Small intestine (tissue), 7 donors: Measurements from ENCODE around the gene GTPBP4. TPM values are rescaled to one million over a fixed set of nuclear protein-coding genes. Genes with fewer than 3 reads are reported as not detected.

Experiments
- DNase-seq, 2 donors: peaks; one replicate each; pipeline versions ENCODE4 v3.0.0 to v3.0.0-alpha.2; 2013
- FAIRE-seq: peaks from 2 replicates; lab custom pipeline; 2012; peaks lifted over from hg19 to GRCh38; lab: Jason Lieb, UNC
- H3K27ac ChIP-seq, 3 donors: one replicate each; pipeline ENCODE4 v1.5.1; 2013; ENCODE audit warnings: low read length in 2 of 3, mild to moderate bottlenecking in 2 of 3, control low read depth in 1 of 3, inconsistent platforms in 1 of 3, low read depth in 1 of 3, moderate library complexity in 1 of 3
- H3K27me3 ChIP-seq, 3 donors: one replicate each; pipeline ENCODE4 v1.6.1; 2013; ENCODE audit warnings: low read length in 3 of 3, inconsistent platforms in 1 of 3; ENCODE audit not compliant: control insufficient read depth in 3 of 3, insufficient read depth in 3 of 3
- H3K36me3 ChIP-seq, 3 donors: one replicate each; pipeline ENCODE4 v1.6.1; 2013; ENCODE audit warnings: low read length in 3 of 3, inconsistent platforms in 1 of 3, low read depth in 1 of 3, mild to moderate bottlenecking in 1 of 3, moderate library complexity in 1 of 3; ENCODE audit not compliant: control insufficient read depth in 3 of 3, insufficient read depth in 2 of 3
- H3K4me1 ChIP-seq, 3 donors: one replicate each; pipeline ENCODE4 v1.6.1; 2013; ENCODE audit warnings: low read length in 2 of 3, inconsistent platforms in 1 of 3, low read depth in 1 of 3, mild to moderate bottlenecking in 1 of 3, moderate library complexity in 1 of 3; ENCODE audit not compliant: control insufficient read depth in 3 of 3, insufficient read depth in 2 of 3
- H3K4me3 ChIP-seq, 3 donors: one replicate each; pipeline ENCODE4 v1.5.1; 2013; ENCODE audit warnings: low read length in 3 of 3, control low read depth in 1 of 3, inconsistent platforms in 1 of 3, low read depth in 1 of 3, mild to moderate bottlenecking in 1 of 3, moderate library complexity in 1 of 3
- H3K9me3 ChIP-seq, 2 donors: one replicate each; pipeline ENCODE4 v1.6.1; 2013; ENCODE audit warnings: low read depth in 1 of 2, low read length in 1 of 2; ENCODE audit not compliant: control insufficient read depth in 2 of 2, insufficient read depth in 1 of 2
- WGBS, 3 donors: extraction: QIAGEN DNeasy Blood & Tissue Kit; methylation state at CpG; one replicate each; pipeline ENCODE4 v1.1.7; 2013; 5-methylcytosine and 5-hydroxymethylcytosine counted together
- polyA plus RNA-seq, 4 donors: library from polyadenylated mRNA; stranded (reverse) in 3 of 4; unstranded in 1 of 4; fragments of 200-250 nt in 3 of 4; fragments of 120-200 nt in 1 of 4; gene quantifications; one replicate each; pipeline versions ENCODE4 v1.2.1 to v1.2.3, GENCODE V29; 2013
- donor health status: healthy with polysubstance abuse.
- donor health status: control.
- donor health status: control.
- donor health status: Bipolar disorder and iron deficiency.
- donor health status: healthy.

Gene GTPBP4
- polyA plus RNA-seq, 4 donors, result 16.8 to 33.8 (median 30.0) TPM

- 93 to 97% (median 94%) methylated on average over 11 of the region's 11 CpGs for WGBS, 3 donors
- Histone ChIP-seq H3K27me3 (no peaks in the 10 kb centered on the region), H3K36me3 (peaks cover 22 to 59% (median 24%) of the 10 kb centered on the region in 3 donors), H3K9me3 (no peaks in the 10 kb centered on the region), H3K4me1 (no peaks in the 10 kb centered on the region), H3K4me3 (no peak overlapping the region), H3K27ac (no peak overlapping the region)
- DNase-seq, result no peak
- FAIRE-seq, result no peak
Observed at GRCh38 chr10:1015688-1016087, 27.5 kb downstream of the GTPBP4 start.

DNA sequence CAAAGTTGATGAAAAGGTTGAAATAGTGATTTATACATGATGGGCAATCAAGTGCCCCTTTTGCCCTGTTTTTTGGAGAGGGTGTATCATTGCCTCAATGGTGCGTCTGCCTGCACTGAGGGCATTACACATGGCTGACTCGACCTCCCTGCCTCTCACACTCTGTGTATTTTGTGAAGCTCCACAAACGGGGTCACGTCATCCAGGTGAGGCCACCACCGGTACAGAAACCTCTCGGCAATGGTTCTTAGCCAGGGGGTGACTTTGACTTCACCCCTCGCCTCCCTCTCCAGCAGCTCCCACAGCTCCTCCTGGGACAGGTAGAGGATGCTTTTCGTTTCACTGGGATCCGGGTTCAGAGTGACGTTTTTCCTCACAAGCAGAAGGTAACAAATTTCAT, 31.1 kb downstream of the GTPBP4 start:
- Histone ChIP-seq H3K36me3 (peaks cover 9 to 32% (median 14%) of the 10 kb centered on the region in 3 donors), H3K4me1 (no peaks in the 10 kb centered on the region), H3K4me3 (no peak overlapping the region), H3K27ac (no peak overlapping the region), H3K9me3 (no peaks in the 10 kb centered on the region), H3K27me3 (no peaks in the 10 kb centered on the region)
- FAIRE-seq, result no peak
- 90 to 95% (median 93%) methylated on average over 10 of the region's 10 CpGs for WGBS, 3 donors
- DNase-seq, result no peak

- DNase-seq (no peak), FAIRE-seq (no peak)
- Histone ChIP-seq H3K4me1 (no peaks in the 10 kb centered on the region), H3K27me3 (no peaks in the 10 kb centered on the region), H3K36me3 (peaks cover 9 to 24% (median 11%) of the 10 kb centered on the region in 3 donors), H3K4me3 (no peak overlapping the region), H3K27ac (no peak overlapping the region), H3K9me3 (no peaks in the 10 kb centered on the region)
- 85 to 92% (median 90%) methylated on average over 10 of the region's 10 CpGs for WGBS, 3 donors
Observed at GRCh38 chr10:1020460-1020859, 32.2 kb downstream of the GTPBP4 start.

GRCh38 chr10:1020958-1021357, 32.7 kb downstream of the GTPBP4 start:
- no peak for DNase-seq
- H3K9me3 ChIP-seq, result no peaks in the 10 kb centered on the region
- no peaks in the 10 kb centered on the region for H3K4me1 ChIP-seq
- no peak overlapping the region for H3K27ac ChIP-seq
- no peak overlapping the region for H3K4me3 ChIP-seq
- 93 to 97% (median 96%) methylated on average over 9 of the region's 9 CpGs for WGBS, 3 donors
- no peaks in the 10 kb centered on the region for H3K27me3 ChIP-seq
- H3K36me3 ChIP-seq, result peaks cover 7 to 19% (median 9%) of the 10 kb centered on the region in 3 donors
- FAIRE-seq, result no peak

DNA sequence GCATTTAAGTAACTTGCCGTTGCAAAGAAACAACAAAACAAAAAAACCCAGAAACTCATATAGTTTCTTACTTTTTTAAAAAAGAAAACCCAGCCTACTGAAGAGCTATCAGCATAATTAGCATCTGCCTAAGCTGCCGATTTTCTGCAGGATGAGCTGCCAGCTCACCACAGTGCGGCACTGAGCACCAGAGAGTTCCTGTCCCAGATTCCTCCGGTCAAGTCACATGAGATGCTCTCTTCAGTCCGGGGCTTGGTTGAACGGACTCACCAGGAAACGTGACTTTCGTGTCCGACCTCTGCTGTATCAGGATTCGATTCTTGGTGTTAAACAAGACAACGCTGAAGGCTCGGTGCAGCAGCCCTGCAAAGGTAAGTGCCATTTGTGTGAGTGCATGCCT, 34.2 kb downstream of the GTPBP4 start:
- Histone ChIP-seq H3K4me1 (no peaks in the 10 kb centered on the region), H3K27me3 (no peaks in the 10 kb centered on the region), H3K9me3 (no peaks in the 10 kb centered on the region), H3K4me3 (no peak overlapping the region), H3K27ac (no peak overlapping the region), H3K36me3 (peaks cover 4 to 16% (median 6%) of the 10 kb centered on the region in 3 donors)
- FAIRE-seq, result no peak
- no peak for DNase-seq
- 82 to 87% (median 87%) methylated on average over 12 of the region's 12 CpGs for WGBS, 3 donors

GRCh38 chr10:1024103-1024502, 35.9 kb downstream of the GTPBP4 start:
- 95 to 96% (median 95%) methylated on average over 12 of the region's 12 CpGs for WGBS, 3 donors
- DNase-seq, result no peak

GRCh38 chr10:1025683-1026082, 37.4 kb downstream of the GTPBP4 start, which contains the start of gene IDI2:
TSS of gene IDI2 (minus strand) at chr10:1025859. CDS start at chr10:1024723, 1,136 bp downstream.
- no peaks in the 10 kb centered on the region for H3K4me1 ChIP-seq
- H3K27ac ChIP-seq, result no peak within 1 kb of the TSS
- H3K36me3 ChIP-seq, result peaks cover 0 to 3% (median 0%) of the 10 kb centered on the region in 3 donors
- H3K27me3 ChIP-seq, result no peaks in the 10 kb centered on the region
- FAIRE-seq (no peak), DNase-seq (no peak)
- no peaks in the 10 kb centered on the region for H3K9me3 ChIP-seq
- WGBS, 3 donors, result 92 to 100% (median 92%) methylated on average over 1 of the region's 1 CpG
- no peak within 1 kb of the TSS for H3K4me3 ChIP-seq

More at GRCh38 chr10:1024103-1024502, 35.9 kb downstream of the GTPBP4 start:
- H3K36me3 ChIP-seq, result peaks cover 0 to 11% (median 3%) of the 10 kb centered on the region in 3 donors
- no peak overlapping the region for H3K4me3 ChIP-seq
- H3K27me3 ChIP-seq, result no peaks in the 10 kb centered on the region
- no peak overlapping the region for H3K27ac ChIP-seq
- FAIRE-seq, result no peak
- no peaks in the 10 kb centered on the region for H3K9me3 ChIP-seq
- no peaks in the 10 kb centered on the region for H3K4me1 ChIP-seq

GRCh38 chr10:1026578-1026977, 38.3 kb downstream of the GTPBP4 start:
- FAIRE-seq (no peak), DNase-seq (no peak)
- Histone ChIP-seq H3K4me1 (no peaks in the 10 kb centered on the region), H3K4me3 (no peak overlapping the region), H3K36me3 (no peaks in the 10 kb centered on the region), H3K9me3 (no peaks in the 10 kb centered on the region), H3K27ac (no peak overlapping the region), H3K27me3 (no peaks in the 10 kb centered on the region)
- WGBS, 3 donors, result 93 to 98% (median 96%) methylated on average over 6 of the region's 6 CpGs

DNA sequence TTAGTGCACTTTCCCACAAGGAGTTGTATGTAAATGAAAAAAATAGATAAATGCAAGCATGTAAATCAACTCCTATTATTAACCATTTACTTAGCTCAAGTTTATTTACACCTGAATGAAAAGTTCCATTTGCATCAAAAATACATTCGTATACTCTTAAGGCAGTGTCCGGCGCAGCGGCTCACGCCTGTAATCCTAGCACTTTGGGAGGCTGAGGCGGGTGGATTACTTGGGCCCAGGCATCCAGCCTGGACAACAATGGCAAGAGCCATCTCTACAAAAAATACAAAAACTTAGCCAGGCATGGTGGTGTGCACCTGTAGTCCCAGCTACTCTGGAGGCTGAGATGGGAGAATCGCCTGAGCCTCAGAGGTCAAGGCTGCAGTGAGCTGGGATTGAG, 41.6 kb downstream of the GTPBP4 start:
- no peak for FAIRE-seq
- WGBS, 3 donors, result 95 to 99% (median 98%) methylated on average over 7 of the region's 7 CpGs
- Histone ChIP-seq H3K9me3 (no peaks in the 10 kb centered on the region), H3K27me3 (no peaks in the 10 kb centered on the region), H3K36me3 (peaks cover 0 to 1% (median 0%) of the 10 kb centered on the region in 3 donors), H3K4me1 (no peaks in the 10 kb centered on the region), H3K27ac (no peak overlapping the region), H3K4me3 (no peak overlapping the region)
- DNase-seq, result no peak
